WTC11 (cell line): ENCODE results near the gene ERC2. TPM values are rescaled to one million over a fixed set of nuclear protein-coding genes. Genes with fewer than 3 reads are reported as not detected.

ENCODE experiments used
- ATAC-seq: fragments of 200-7000 bp; cut with Tn5 transposase; 2 replicates; pipeline ENCODE4 v1.10.0; 2021; ENCODE audit warnings: mild to moderate bottlenecking, moderate library complexity
- CTCF ChIA-PET: fragments of 300-600 bp; sonication (Branson Sonifier 250); formaldehyde crosslinking; loops from one replicate; lab custom pipeline; 2021; ENCODE audit warnings: antibody characterized with exemption; lab: Charles Lee
- POLR2A ChIA-PET: fragments of 350-600 bp; sonication (Branson Sonifier 250); formaldehyde crosslinking; loops from one replicate; lab custom pipeline; 2021; ENCODE audit warnings: antibody characterized with exemption; lab: Charles Lee
- DNase-seq: peaks from one replicate; pipeline ENCODE4 v3.0.0; 2021; ENCODE audit warnings: low spot score
- H3K27ac Mint-ChIP-seq: 2 replicates; pipeline ENCODE4 v1.8.0; 2021; ENCODE audit warnings: mixed read lengths
- H3K27me3 Mint-ChIP-seq: 2 replicates; pipeline ENCODE4 v1.8.0; 2021; ENCODE audit warnings: low read depth, mild to moderate bottlenecking, moderate library complexity, mixed read lengths
- H3K36me3 Mint-ChIP-seq: 2 replicates; pipeline ENCODE4 v1.8.0; 2021; ENCODE audit warnings: mixed read lengths
- H3K4me1 Mint-ChIP-seq: 2 replicates; pipeline ENCODE4 v1.8.0; 2022; ENCODE audit warnings: mixed read lengths
- H3K4me3 Mint-ChIP-seq: 2 replicates; pipeline ENCODE4 v1.8.0; 2021; ENCODE audit warnings: mild to moderate bottlenecking, moderate library complexity, mixed read lengths
- H3K9me3 Mint-ChIP-seq: 2 replicates; pipeline ENCODE4 v1.8.0; 2021; ENCODE audit warnings: mixed read lengths
- AR ChIP-seq: fragments of 250-450 bp; sonication (Bioruptor Pico); IDR thresholded peaks from 2 replicates; pipeline ENCODE4 v1.9.0; 2021; ENCODE audit warnings: mild to moderate bottlenecking
- CBFB ChIP-seq: sonication (generic); formaldehyde crosslinking; IDR thresholded peaks from 2 replicates; pipeline ENCODE4 v1.8.1; 2022; ENCODE audit warnings: mild to moderate bottlenecking, low read depth, missing genetic modification reagents
- ELF4 ChIP-seq: sonication (generic); formaldehyde crosslinking; IDR thresholded peaks from 2 replicates; pipeline ENCODE4 v1.8.1; 2022; ENCODE audit warnings: low read depth, mild to moderate bottlenecking, moderate library complexity, missing genetic modification reagents
- ETV6 ChIP-seq: sonication (generic); formaldehyde crosslinking; IDR thresholded peaks from 2 replicates; pipeline ENCODE4 v1.8.1; 2022; ENCODE audit warnings: mild to moderate bottlenecking, missing genetic modification reagents
- FOXK1 ChIP-seq: sonication (generic); formaldehyde crosslinking; IDR thresholded peaks from 2 replicates; pipeline ENCODE4 v1.8.0; 2022; ENCODE audit warnings: mild to moderate bottlenecking, moderate library complexity, missing genetic modification reagents
- FOXP1 ChIP-seq: sonication (generic); formaldehyde crosslinking; IDR thresholded peaks from 2 replicates; pipeline ENCODE4 v1.8.0; 2022; ENCODE audit warnings: missing genetic modification reagents, mild to moderate bottlenecking, moderate library complexity, borderline replicate concordance
- HMGA2 ChIP-seq: fragments of 250-450 bp; sonication (Bioruptor Pico); IDR thresholded peaks from 2 replicates; pipeline ENCODE4 v1.4.0; 2021; ENCODE audit warnings: mild to moderate bottlenecking, moderate library complexity
- KAT7 ChIP-seq: sonication (generic); formaldehyde crosslinking; IDR thresholded peaks from 2 replicates; pipeline ENCODE4 v1.8.1; 2023; ENCODE audit warnings: missing genetic modification reagents, mild to moderate bottlenecking, borderline replicate concordance
- RORB ChIP-seq: fragments of 250-450 bp; sonication (Bioruptor Pico); IDR thresholded peaks from 2 replicates; pipeline ENCODE4 v1.9.0; 2021; ENCODE audit warnings: mild to moderate bottlenecking
- SP1 ChIP-seq: sonication (generic); formaldehyde crosslinking; conservative IDR thresholded peaks from 2 replicates; pipeline ENCODE4 v1.8.1; 2022; ENCODE audit warnings: missing genetic modification reagents
- ZNF138 ChIP-seq: sonication (generic); formaldehyde crosslinking; conservative IDR thresholded peaks from 2 replicates; pipeline ENCODE4 v1.8.1; 2022; ENCODE audit warnings: mild to moderate bottlenecking, moderate library complexity, missing genetic modification reagents
- ZNF263 ChIP-seq: sonication (generic); formaldehyde crosslinking; IDR thresholded peaks from 2 replicates; pipeline ENCODE4 v1.8.1; 2022; ENCODE audit warnings: low read depth, mild to moderate bottlenecking, moderate library complexity, missing genetic modification reagents
- ZNF532 ChIP-seq: fragments of 250-450 bp; sonication (Bioruptor Pico); IDR thresholded peaks from 2 replicates; pipeline ENCODE4 v1.9.0; 2021; ENCODE audit warnings: mild to moderate bottlenecking, borderline replicate concordance
- ZNF671 ChIP-seq: fragments of 250-450 bp; sonication (Bioruptor Pico); IDR thresholded peaks from 2 replicates; pipeline ENCODE4 v1.8.0; 2021; ENCODE audit warnings: mild to moderate bottlenecking
- total RNA-seq: library from RNA; stranded (reverse); gene quantifications from 3 replicates; pipeline ENCODE4 v1.2.3, GENCODE V29; 2021
- TF ChIP-seq, protein P1 (sequence below): sonication (generic); formaldehyde crosslinking; IDR thresholded peaks from 2 replicates; pipeline ENCODE4 v1.8.0; 2023; ENCODE audit warnings: missing genetic modification reagents, mild to moderate bottlenecking, borderline replicate concordance
- TF ChIP-seq, protein P2 (sequence below): sonication (generic); formaldehyde crosslinking; IDR thresholded peaks from 2 replicates; pipeline ENCODE4 v1.8.1; 2022; ENCODE audit warnings: low read depth, missing genetic modification reagents, borderline replicate concordance
- TF ChIP-seq, protein P3 (sequence below): sonication (generic); formaldehyde crosslinking; IDR thresholded peaks from 2 replicates; pipeline ENCODE4 v1.8.1; 2023; ENCODE audit warnings: mild to moderate bottlenecking, missing genetic modification reagents

Gene ERC2
- total RNA-seq, 1 experiment from 2014 or later: 23.5 TPM

- TF ChIP-seq, protein P1, sequence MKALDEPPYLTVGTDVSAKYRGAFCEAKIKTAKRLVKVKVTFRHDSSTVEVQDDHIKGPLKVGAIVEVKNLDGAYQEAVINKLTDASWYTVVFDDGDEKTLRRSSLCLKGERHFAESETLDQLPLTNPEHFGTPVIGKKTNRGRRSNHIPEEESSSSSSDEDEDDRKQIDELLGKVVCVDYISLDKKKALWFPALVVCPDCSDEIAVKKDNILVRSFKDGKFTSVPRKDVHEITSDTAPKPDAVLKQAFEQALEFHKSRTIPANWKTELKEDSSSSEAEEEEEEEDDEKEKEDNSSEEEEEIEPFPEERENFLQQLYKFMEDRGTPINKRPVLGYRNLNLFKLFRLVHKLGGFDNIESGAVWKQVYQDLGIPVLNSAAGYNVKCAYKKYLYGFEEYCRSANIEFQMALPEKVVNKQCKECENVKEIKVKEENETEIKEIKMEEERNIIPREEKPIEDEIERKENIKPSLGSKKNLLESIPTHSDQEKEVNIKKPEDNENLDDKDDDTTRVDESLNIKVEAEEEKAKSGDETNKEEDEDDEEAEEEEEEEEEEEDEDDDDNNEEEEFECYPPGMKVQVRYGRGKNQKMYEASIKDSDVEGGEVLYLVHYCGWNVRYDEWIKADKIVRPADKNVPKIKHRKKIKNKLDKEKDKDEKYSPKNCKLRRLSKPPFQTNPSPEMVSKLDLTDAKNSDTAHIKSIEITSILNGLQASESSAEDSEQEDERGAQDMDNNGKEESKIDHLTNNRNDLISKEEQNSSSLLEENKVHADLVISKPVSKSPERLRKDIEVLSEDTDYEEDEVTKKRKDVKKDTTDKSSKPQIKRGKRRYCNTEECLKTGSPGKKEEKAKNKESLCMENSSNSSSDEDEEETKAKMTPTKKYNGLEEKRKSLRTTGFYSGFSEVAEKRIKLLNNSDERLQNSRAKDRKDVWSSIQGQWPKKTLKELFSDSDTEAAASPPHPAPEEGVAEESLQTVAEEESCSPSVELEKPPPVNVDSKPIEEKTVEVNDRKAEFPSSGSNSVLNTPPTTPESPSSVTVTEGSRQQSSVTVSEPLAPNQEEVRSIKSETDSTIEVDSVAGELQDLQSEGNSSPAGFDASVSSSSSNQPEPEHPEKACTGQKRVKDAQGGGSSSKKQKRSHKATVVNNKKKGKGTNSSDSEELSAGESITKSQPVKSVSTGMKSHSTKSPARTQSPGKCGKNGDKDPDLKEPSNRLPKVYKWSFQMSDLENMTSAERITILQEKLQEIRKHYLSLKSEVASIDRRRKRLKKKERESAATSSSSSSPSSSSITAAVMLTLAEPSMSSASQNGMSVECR (CRISPR knock-in tag): no peak
- TF ChIP-seq, all 79 proteins: peak for 0
Measured at GRCh38 chr3:55591888-55592287, 876.4 kb downstream of the ERC2 start (continued).

GRCh38 chr3:55588146-55588765 lies 880.0 kb downstream of the ERC2 start:
- H3K9me3 Mint-ChIP-seq: no peaks in the 10 kb centered on the region
- no peaks in the 10 kb centered on the region for H3K27me3 Mint-ChIP-seq

More at GRCh38 chr3:55588146-55588765, 880.0 kb downstream of the ERC2 start:
- Mint-ChIP-seq H3K4me3 (no peak overlapping the region), H3K27ac (no peak overlapping the region), H3K36me3 (no peaks in the 10 kb centered on the region), H3K4me1 (peaks cover 66% of the 10 kb centered on the region)
- no peak for TF ChIP-seq ZNF532
- TF ChIP-seq SP1: no peak
- no peak for TF ChIP-seq ELF4 (CRISPR knock-in tag)
- TF ChIP-seq ZNF671: no peak
- no peak for TF ChIP-seq RORB
- no peak for TF ChIP-seq KAT7 (CRISPR knock-in tag)
- TF ChIP-seq, protein P2, sequence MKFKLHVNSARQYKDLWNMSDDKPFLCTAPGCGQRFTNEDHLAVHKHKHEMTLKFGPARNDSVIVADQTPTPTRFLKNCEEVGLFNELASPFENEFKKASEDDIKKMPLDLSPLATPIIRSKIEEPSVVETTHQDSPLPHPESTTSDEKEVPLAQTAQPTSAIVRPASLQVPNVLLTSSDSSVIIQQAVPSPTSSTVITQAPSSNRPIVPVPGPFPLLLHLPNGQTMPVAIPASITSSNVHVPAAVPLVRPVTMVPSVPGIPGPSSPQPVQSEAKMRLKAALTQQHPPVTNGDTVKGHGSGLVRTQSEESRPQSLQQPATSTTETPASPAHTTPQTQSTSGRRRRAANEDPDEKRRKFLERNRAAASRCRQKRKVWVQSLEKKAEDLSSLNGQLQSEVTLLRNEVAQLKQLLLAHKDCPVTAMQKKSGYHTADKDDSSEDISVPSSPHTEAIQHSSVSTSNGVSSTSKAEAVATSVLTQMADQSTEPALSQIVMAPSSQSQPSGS: no peak
- no peak for TF ChIP-seq ETV6
- TF ChIP-seq FOXP1 (CRISPR knock-in tag): no peak
- TF ChIP-seq CBFB: no peak
- no peak for TF ChIP-seq FOXK1 (CRISPR knock-in tag)
- no peak for TF ChIP-seq ZNF138 (CRISPR knock-in tag)
- TF ChIP-seq, protein P3, sequence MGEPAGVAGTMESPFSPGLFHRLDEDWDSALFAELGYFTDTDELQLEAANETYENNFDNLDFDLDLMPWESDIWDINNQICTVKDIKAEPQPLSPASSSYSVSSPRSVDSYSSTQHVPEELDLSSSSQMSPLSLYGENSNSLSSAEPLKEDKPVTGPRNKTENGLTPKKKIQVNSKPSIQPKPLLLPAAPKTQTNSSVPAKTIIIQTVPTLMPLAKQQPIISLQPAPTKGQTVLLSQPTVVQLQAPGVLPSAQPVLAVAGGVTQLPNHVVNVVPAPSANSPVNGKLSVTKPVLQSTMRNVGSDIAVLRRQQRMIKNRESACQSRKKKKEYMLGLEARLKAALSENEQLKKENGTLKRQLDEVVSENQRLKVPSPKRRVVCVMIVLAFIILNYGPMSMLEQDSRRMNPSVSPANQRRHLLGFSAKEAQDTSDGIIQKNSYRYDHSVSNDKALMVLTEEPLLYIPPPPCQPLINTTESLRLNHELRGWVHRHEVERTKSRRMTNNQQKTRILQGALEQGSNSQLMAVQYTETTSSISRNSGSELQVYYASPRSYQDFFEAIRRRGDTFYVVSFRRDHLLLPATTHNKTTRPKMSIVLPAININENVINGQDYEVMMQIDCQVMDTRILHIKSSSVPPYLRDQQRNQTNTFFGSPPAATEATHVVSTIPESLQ (CRISPR knock-in tag): no peak
- no peak for TF ChIP-seq HMGA2 (CRISPR knock-in tag)
- TF ChIP-seq ZNF263 (CRISPR knock-in tag): no peak
- no peak for TF ChIP-seq AR (CRISPR knock-in tag)
- DNase-seq (no peak), ATAC-seq (no peak)
- ChIA-PET POLR2A (no interaction called here), CTCF (interaction anchor here (0.6 kb wide), 1 partner anchor 21 kb away, joined by 3 read pairs; no protein-coding TSS in a partner anchor)
